HUES48 (cell line): ENCODE results near the gene PSTK.

Experiments used
- H3K27ac ChIP-seq: one replicate; pipeline ENCODE4 v1.7.0; 2013; ENCODE audit warnings: low read depth, low read length, inconsistent platforms
- H3K27me3 ChIP-seq: 2 replicates; pipeline ENCODE4 v1.6.1; 2013; ENCODE audit warnings: mild to moderate bottlenecking, low read length; ENCODE audit not compliant: control insufficient read depth, insufficient read depth
- H3K36me3 ChIP-seq: 2 replicates; pipeline ENCODE4 v1.6.1; 2013; ENCODE audit warnings: low read length; ENCODE audit not compliant: control insufficient read depth, insufficient read depth
- H3K4me1 ChIP-seq: 2 replicates; pipeline ENCODE4 v1.6.1; 2013; ENCODE audit warnings: mild to moderate bottlenecking, low read length; ENCODE audit not compliant: control insufficient read depth, insufficient read depth
- H3K4me3 ChIP-seq: 2 replicates; pipeline ENCODE4 v1.5.1; 2013; ENCODE audit warnings: mild to moderate bottlenecking, low read depth, low read length
- H3K9ac ChIP-seq: 2 replicates; pipeline ENCODE4 v1.6.1; 2013; ENCODE audit warnings: mild to moderate bottlenecking, low read depth, low read length, moderate library complexity
- H3K9me3 ChIP-seq: 2 replicates; pipeline ENCODE4 v1.6.1; 2013; ENCODE audit warnings: low read length; ENCODE audit not compliant: control insufficient read depth, insufficient read depth

PSTK gene

DNA sequence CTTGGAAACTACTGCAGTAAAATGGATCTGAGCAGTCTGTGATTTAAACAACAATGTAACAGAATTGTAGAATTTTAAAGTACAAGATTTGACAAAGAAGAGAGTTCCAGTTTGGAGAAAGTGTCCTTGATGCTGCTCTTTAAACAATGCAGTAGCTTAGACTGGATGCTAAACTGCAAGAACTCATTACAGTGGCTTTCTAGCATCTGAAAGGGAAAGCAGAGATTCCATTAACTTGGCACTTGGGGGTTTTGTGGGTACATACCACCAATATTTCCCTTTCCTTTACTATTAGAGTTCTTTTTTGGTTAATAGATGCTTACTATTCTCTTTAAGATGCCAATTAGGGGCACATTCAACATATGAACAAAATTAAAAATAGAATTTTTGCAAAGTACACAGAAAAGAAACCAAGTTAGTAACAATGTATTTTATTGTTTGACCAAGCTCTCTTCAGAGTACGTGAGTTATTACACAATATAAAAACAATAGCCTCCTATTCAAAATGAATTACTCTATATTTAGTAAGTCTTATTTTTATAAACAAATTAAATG, 11.9 kb downstream of the PSTK start:
- Histone ChIP-seq H3K4me3 (no peak overlapping the region), H3K9ac (no peak overlapping the region), H3K4me1 (no peaks in the 10 kb centered on the region), H3K27me3 (no peaks in the 10 kb centered on the region), H3K27ac (no peak overlapping the region), H3K36me3 (peaks cover 54% of the 10 kb centered on the region), H3K9me3 (no peaks in the 10 kb centered on the region)

DNA sequence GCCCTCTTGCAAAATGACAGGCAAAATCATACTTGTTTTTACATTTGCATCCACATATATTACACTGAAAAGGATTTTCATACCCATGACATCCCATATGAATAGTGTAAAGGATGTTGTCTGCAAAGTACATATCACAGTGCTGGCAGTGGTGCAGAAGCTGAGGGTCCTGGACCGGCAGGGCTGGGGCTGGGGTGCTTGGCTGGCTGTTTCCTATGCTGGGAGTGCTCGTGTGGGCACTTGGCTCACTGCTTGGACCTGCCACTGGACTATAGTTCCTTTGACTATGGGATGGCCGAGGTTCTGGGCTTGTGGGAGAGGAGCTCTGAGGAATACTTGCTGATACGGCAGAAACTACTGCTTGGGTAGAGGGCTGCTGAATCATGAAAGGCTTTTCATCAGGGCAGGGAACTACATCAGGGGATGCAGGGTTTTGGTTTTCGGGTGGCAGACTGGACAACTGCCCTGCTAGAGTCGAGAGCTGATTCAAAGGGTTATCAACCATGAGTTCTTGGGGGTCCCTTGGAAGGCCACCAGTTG, 13.7 kb downstream of the PSTK start:
- H3K4me3 ChIP-seq = no peak overlapping the region
- no peaks in the 10 kb centered on the region for H3K9me3 ChIP-seq
- H3K36me3 ChIP-seq = peaks cover 68% of the 10 kb centered on the region

DNA sequence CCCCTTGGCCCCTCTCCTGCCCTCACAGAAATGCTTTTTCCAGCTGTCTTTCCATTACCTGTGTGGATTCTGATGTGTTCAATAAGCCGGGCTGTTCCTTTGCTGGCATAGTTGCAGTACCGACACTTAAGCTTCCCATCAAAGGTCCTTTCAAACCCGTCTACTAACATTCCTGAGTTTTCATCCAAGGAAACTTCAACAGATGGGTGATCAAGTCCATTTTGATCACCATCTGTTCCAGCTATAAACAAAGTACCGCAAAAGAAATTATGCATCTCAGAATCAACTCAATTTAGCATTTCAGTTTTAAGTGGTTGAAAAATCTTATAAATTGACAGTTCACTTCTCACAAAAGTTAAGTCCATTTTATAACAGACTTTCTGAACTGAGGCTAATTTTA, 15.7 kb downstream of the PSTK start:
- Histone ChIP-seq H3K27ac (no peak overlapping the region), H3K4me1 (peaks cover 3% of the 10 kb centered on the region; the same call in 1 of the 2 replicates), H3K36me3 (peaks cover 62% of the 10 kb centered on the region), H3K9ac (no peak overlapping the region), H3K9me3 (no peaks in the 10 kb centered on the region), H3K4me3 (no peak overlapping the region), H3K27me3 (no peaks in the 10 kb centered on the region)

More for the DNA sequence above, 13.7 kb downstream of the PSTK start:
- Histone ChIP-seq H3K4me1 (no peaks in the 10 kb centered on the region), H3K27me3 (no peaks in the 10 kb centered on the region), H3K9ac (no peak overlapping the region), H3K27ac (no peak overlapping the region)

DNA sequence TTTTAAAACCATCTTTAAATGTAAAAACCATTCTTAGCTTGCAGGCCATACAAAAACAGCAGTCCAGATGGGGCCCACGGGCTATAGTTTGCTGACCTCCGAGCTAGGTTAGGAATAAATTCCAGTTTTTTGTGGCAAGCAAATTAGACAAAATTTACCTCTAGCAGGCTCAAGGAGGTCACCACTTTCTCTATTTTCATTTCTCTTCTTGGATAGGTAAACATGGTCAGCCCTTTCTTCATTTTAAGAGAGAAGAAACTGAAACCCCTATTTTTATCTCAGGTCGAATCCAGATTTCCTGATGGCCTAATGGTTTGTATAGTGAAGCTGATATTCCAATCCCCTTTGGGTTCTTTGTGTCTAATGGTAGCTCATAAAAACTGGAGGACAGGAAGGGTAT, 17.7 kb downstream of the PSTK start:
- peaks cover 47% of the 10 kb centered on the region for H3K36me3 ChIP-seq
- H3K4me3 ChIP-seq = no peak overlapping the region

DNA sequence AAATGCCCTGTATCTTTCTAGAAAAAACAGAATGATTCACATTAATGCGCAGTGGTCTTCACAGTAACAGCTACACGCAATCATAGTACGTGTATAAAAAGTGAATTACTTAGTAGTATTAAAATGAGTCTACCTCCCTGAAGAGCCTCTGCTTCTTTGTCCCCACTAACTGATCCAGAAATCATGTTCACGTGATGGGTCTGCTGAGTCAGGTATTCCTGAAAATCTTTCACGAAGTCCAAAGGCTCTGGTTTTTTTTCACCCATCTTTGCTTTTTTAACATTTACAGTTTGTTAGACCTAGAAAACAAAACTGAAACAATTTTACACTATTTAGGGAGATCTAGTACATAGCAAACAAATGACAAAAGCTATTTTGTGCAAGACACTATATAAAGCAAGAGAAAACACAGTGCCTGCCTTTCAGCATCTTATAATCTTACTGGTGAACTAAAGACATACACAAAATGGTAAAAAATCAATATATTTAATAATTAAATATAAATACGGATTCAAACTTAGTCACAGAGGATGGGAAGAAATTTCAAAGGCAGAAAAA, 18.2 kb downstream of the PSTK start:
- no peak overlapping the region for H3K27ac ChIP-seq
- H3K36me3 ChIP-seq = peaks cover 41% of the 10 kb centered on the region
- no peak overlapping the region for H3K4me3 ChIP-seq

More for the DNA sequence above, 17.7 kb downstream of the PSTK start:
- H3K27me3 ChIP-seq = no peaks in the 10 kb centered on the region
- no peak overlapping the region for H3K9ac ChIP-seq
- no peak overlapping the region for H3K27ac ChIP-seq
- H3K9me3 ChIP-seq = no peaks in the 10 kb centered on the region
- H3K4me1 ChIP-seq = peaks cover 3% of the 10 kb centered on the region; the same call in 1 of the 2 replicates

DNA sequence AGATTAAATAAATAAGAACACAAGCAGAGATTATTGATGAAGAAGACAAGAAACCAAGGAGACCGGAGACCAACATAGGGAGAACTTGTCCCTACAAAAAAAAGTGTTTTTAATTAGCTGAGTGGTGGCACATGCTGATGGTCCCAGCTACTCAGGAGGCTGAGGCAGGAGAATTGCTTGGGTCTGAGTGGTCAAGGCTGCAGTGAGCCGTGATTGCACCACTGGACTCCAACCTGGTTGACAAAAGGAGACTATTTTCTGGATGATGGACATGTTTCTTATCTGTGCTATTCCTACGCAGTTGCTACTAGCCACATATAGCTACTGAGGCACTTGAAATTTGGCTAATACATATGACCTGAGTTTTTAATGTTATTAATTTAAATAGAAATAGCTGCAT, 18.7 kb downstream of the PSTK start:
- Histone ChIP-seq H3K9me3 (no peaks in the 10 kb centered on the region), H3K4me1 (peaks cover 3% of the 10 kb centered on the region; the same call in 1 of the 2 replicates), H3K36me3 (peaks cover 36% of the 10 kb centered on the region), H3K27ac (no peak overlapping the region), H3K9ac (no peak overlapping the region), H3K27me3 (no peaks in the 10 kb centered on the region), H3K4me3 (no peak overlapping the region)

More for the DNA sequence above, 18.2 kb downstream of the PSTK start:
- H3K27me3 ChIP-seq = no peaks in the 10 kb centered on the region
- H3K9ac ChIP-seq = no peak overlapping the region
- H3K9me3 ChIP-seq = no peaks in the 10 kb centered on the region
- H3K4me1 ChIP-seq = peaks cover 3% of the 10 kb centered on the region; the same call in 1 of the 2 replicates

DNA sequence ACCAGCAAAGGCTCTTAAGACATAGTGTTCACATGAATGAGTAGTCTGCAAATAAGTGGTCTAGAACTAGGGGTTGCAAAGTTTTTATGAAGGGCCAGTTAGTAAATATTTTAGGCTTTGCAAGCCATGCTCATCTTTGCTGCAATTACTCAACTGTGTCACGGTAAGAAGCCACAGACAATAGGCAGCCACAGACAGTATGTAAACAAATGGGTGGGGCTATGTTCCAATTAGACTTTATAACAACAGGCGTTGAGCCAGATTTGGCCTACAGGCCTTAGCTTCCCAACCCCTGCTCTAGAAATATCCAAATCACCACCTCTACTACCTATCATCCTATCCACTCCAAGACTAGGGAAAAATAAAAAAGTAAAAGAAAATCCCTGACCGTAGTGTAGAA, 19.1 kb downstream of the PSTK start:
- no peaks in the 10 kb centered on the region for H3K27me3 ChIP-seq
- H3K27ac ChIP-seq = no peak overlapping the region
- no peak overlapping the region for H3K9ac ChIP-seq
- peaks cover 34% of the 10 kb centered on the region for H3K36me3 ChIP-seq
- H3K4me3 ChIP-seq = no peak overlapping the region
- H3K4me1 ChIP-seq = peaks cover 3% of the 10 kb centered on the region; the same call in 1 of the 2 replicates
- no peaks in the 10 kb centered on the region for H3K9me3 ChIP-seq

DNA sequence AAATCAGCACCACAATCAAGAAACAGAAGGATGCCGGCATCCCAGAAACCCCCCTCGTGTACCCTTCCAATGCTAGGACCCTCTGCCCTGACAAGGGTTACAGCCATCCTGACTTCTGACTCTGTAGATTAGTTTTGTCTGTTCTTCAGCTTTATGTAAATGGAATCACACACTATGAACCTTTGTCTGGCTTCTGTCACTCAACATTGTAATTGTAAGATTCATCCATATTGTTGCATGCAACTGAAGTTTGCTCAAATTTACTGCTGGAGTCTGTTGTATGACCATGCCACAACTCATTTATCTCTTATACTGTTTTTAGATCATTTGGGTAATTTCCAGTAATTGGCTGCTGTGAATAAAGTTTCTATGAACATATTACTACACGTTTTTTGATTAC, 20.0 kb downstream of the PSTK start:
- H3K4me1 ChIP-seq = peaks cover 3% of the 10 kb centered on the region; the same call in 1 of the 2 replicates
- no peak overlapping the region; the same call in 1 of the 2 replicates for H3K9ac ChIP-seq
- no peak overlapping the region for H3K27ac ChIP-seq
- no peak overlapping the region for H3K4me3 ChIP-seq
- peaks cover 27% of the 10 kb centered on the region for H3K36me3 ChIP-seq
- no peaks in the 10 kb centered on the region for H3K27me3 ChIP-seq
- H3K9me3 ChIP-seq = no peaks in the 10 kb centered on the region

DNA sequence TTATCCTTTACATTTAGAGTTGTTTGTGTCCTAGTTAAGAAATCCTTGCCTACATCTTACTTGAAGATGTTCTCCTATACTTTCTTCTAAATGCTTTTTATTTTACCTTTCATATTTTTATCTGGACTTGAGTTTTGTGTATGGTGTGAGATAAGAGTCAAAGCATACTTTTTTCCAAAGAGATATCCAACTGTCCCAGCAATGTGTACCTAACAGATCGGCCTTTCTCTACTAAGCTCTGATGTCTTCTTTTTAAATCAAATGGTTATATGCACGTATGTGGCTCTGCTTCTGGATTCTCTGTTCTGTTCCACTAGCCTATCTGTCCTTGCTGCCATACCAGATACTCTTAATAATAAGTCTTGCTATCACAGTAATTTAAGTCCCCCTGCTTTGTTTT, 21.2 kb downstream of the PSTK start:
- Histone ChIP-seq H3K36me3 (peaks cover 17% of the 10 kb centered on the region), H3K4me3 (no peak overlapping the region)

DNA sequence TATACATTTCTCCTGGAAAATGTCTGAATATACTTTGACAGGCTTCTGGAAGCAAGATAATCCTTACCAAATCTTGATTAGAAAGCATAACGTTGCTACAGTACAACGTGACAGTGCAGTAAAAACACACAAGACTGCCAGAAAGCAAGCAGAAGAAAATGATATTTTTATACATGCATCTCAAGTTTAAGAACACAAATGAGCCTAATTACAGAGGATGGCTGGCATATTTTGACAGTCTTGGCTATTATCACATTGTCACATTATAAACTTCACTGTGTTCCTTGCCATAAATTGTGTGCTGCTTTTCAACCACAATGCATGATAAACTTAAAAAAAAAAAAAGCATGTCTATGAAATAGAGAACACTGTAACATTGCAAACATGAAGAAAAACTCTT, 24.1 kb downstream of the PSTK start:
- Histone ChIP-seq H3K27me3 (no peaks in the 10 kb centered on the region), H3K36me3 (peaks cover 2% of the 10 kb centered on the region; the same call in 1 of the 2 replicates)

More for the DNA sequence above, 21.2 kb downstream of the PSTK start:
- Histone ChIP-seq H3K9me3 (no peaks in the 10 kb centered on the region), H3K9ac (no peak overlapping the region), H3K27me3 (no peaks in the 10 kb centered on the region), H3K4me1 (peaks cover 3% of the 10 kb centered on the region; the same call in 1 of the 2 replicates), H3K27ac (no peak overlapping the region)

More for the DNA sequence above, 24.1 kb downstream of the PSTK start:
- no peak overlapping the region for H3K27ac ChIP-seq
- H3K4me1 ChIP-seq = peaks cover 8% of the 10 kb centered on the region; the same call in 1 of the 2 replicates
- no peak overlapping the region for H3K4me3 ChIP-seq
- no peaks in the 10 kb centered on the region for H3K9me3 ChIP-seq
- no peak overlapping the region for H3K9ac ChIP-seq
